ENCODE measurements around the gene RPS19.

RPS19 gene

GRCh38 chr19:41905273-41906002 is 45.4 kb downstream of the RPS19 start:
- peaks cover 51% of the 10 kb centered on the region for H3K36me3 ChIP-seq (ENCODE audit: insufficient read depth, low read length)
- no peak overlapping the region for H3K9ac ChIP-seq (ENCODE audit: low read length)
- no peak overlapping the region for H3K4me3 ChIP-seq (ENCODE audit: low read depth in 1 of 2, low read length in 2 of 2)
- no peak overlapping the region for H3K27ac ChIP-seq (ENCODE audit: low read depth, low read length)
- H3K4me1 ChIP-seq (ENCODE audit: insufficient read depth, low read length): no peaks in the 10 kb centered on the region
- H3K27me3 ChIP-seq (ENCODE audit: control insufficient read depth in 1 of 2, insufficient read depth in 2 of 2, low read length in 2 of 2): peaks cover 0 to 3% of the 10 kb centered on the region in 2 donors
- no peaks in the 10 kb centered on the region for H3K9me3 ChIP-seq (ENCODE audit: low read length)

- H3K9me3 ChIP-seq (ENCODE audit: low read length): no peaks in the 10 kb centered on the region
- H3K9ac ChIP-seq (ENCODE audit: low read length): no peak overlapping the region
- H3K27ac ChIP-seq (ENCODE audit: low read depth, low read length): no peak overlapping the region
- no peak overlapping the region for H3K4me3 ChIP-seq (ENCODE audit: low read depth in 1 of 2, low read length in 2 of 2)
- peaks cover 50% of the 10 kb centered on the region for H3K36me3 ChIP-seq (ENCODE audit: insufficient read depth, low read length)
- no peaks in the 10 kb centered on the region for H3K4me1 ChIP-seq (ENCODE audit: insufficient read depth, low read length)
- H3K27me3 ChIP-seq (ENCODE audit: control insufficient read depth in 1 of 2, insufficient read depth in 2 of 2, low read length in 2 of 2): peaks cover 0 to 9% of the 10 kb centered on the region in 2 donors
Measured at GRCh38 chr19:41906271-41906670, 46.2 kb downstream of the RPS19 start.

- peaks cover 45% of the 10 kb centered on the region for H3K36me3 ChIP-seq (ENCODE audit: insufficient read depth, low read length)
- H3K9ac ChIP-seq (ENCODE audit: low read length): no peak overlapping the region
- no peak overlapping the region for H3K27ac ChIP-seq (ENCODE audit: low read depth, low read length)
- H3K4me1 ChIP-seq (ENCODE audit: insufficient read depth, low read length): no peaks in the 10 kb centered on the region
- H3K27me3 ChIP-seq (ENCODE audit: control insufficient read depth in 1 of 2, insufficient read depth in 2 of 2, low read length in 2 of 2): peaks cover 6 to 16% of the 10 kb centered on the region in 2 donors
- H3K9me3 ChIP-seq (ENCODE audit: low read length): no peaks in the 10 kb centered on the region
- H3K4me3 ChIP-seq (ENCODE audit: low read depth in 1 of 2, low read length in 2 of 2): no peak overlapping the region
Measured at GRCh38 chr19:41906916-41907680, 47.0 kb downstream of the RPS19 start.

GRCh38 chr19:41907994-41908615 is 48.0 kb downstream of the RPS19 start:
- H3K9me3 ChIP-seq (ENCODE audit: low read length): no peaks in the 10 kb centered on the region
- peaks cover 36% of the 10 kb centered on the region for H3K36me3 ChIP-seq (ENCODE audit: insufficient read depth, low read length)
- peaks cover 14 to 20% of the 10 kb centered on the region in 2 donors for H3K27me3 ChIP-seq (ENCODE audit: control insufficient read depth in 1 of 2, insufficient read depth in 2 of 2, low read length in 2 of 2)
- no peak overlapping the region for H3K4me3 ChIP-seq (ENCODE audit: low read depth in 1 of 2, low read length in 2 of 2)
- no peak overlapping the region for H3K27ac ChIP-seq (ENCODE audit: low read depth, low read length)
- H3K4me1 ChIP-seq (ENCODE audit: insufficient read depth, low read length): no peaks in the 10 kb centered on the region
- no peak overlapping the region for H3K9ac ChIP-seq (ENCODE audit: low read length)

- no peaks in the 10 kb centered on the region for H3K4me1 ChIP-seq (ENCODE audit: insufficient read depth, low read length)
- H3K4me3 ChIP-seq (ENCODE audit: low read depth in 1 of 2, low read length in 2 of 2): no peak overlapping the region
- H3K27me3 ChIP-seq (ENCODE audit: control insufficient read depth in 1 of 2, insufficient read depth in 2 of 2, low read length in 2 of 2): peaks cover 21 to 25% of the 10 kb centered on the region in 2 donors
- no peak overlapping the region for H3K27ac ChIP-seq (ENCODE audit: low read depth, low read length)
- peaks cover 28% of the 10 kb centered on the region for H3K36me3 ChIP-seq (ENCODE audit: insufficient read depth, low read length)
- no peak overlapping the region for H3K9ac ChIP-seq (ENCODE audit: low read length)
- no peaks in the 10 kb centered on the region for H3K9me3 ChIP-seq (ENCODE audit: low read length)
Measured at GRCh38 chr19:41908724-41909464, 48.8 kb downstream of the RPS19 start.

GRCh38 chr19:41909706-41910105 is 49.7 kb downstream of the RPS19 start:
- no peaks in the 10 kb centered on the region for H3K4me1 ChIP-seq (ENCODE audit: insufficient read depth, low read length)
- H3K27me3 ChIP-seq (ENCODE audit: control insufficient read depth in 1 of 2, insufficient read depth in 2 of 2, low read length in 2 of 2): peaks cover 27 to 31% of the 10 kb centered on the region in 2 donors
- H3K36me3 ChIP-seq (ENCODE audit: insufficient read depth, low read length): peaks cover 20% of the 10 kb centered on the region
- H3K27ac ChIP-seq (ENCODE audit: low read depth, low read length): no peak overlapping the region
- H3K4me3 ChIP-seq (ENCODE audit: low read depth in 1 of 2, low read length in 2 of 2): no peak overlapping the region
- H3K9me3 ChIP-seq (ENCODE audit: low read length): no peaks in the 10 kb centered on the region
- H3K9ac ChIP-seq (ENCODE audit: low read length): no peak overlapping the region

- no peaks in the 10 kb centered on the region for H3K9me3 ChIP-seq (ENCODE audit: low read length)
- H3K27me3 ChIP-seq (ENCODE audit: control insufficient read depth in 1 of 2, insufficient read depth in 2 of 2, low read length in 2 of 2): peaks cover 32 to 35% of the 10 kb centered on the region in 2 donors
Measured at GRCh38 chr19:41910240-41910991, 50.4 kb downstream of the RPS19 start.

GRCh38 chr19:41910992-41911888 is 51.2 kb downstream of the RPS19 start:
- Histone ChIP-seq H3K9me3 (ENCODE audit: low read length) (no peaks in the 10 kb centered on the region), H3K4me3 (ENCODE audit: low read depth in 1 of 2, low read length in 2 of 2) (no peak overlapping the region), H3K4me1 (ENCODE audit: insufficient read depth, low read length) (no peaks in the 10 kb centered on the region), H3K27me3 (ENCODE audit: control insufficient read depth in 1 of 2, insufficient read depth in 2 of 2, low read length in 2 of 2) (peaks cover 40 to 41% of the 10 kb centered on the region in 2 donors), H3K36me3 (ENCODE audit: insufficient read depth, low read length) (peaks cover 8% of the 10 kb centered on the region), H3K27ac (ENCODE audit: low read depth, low read length) (no peak overlapping the region), H3K9ac (ENCODE audit: low read length) (no peak overlapping the region)

More at GRCh38 chr19:41910240-41910991, 50.4 kb downstream of the RPS19 start:
- Histone ChIP-seq H3K4me3 (ENCODE audit: low read depth in 1 of 2, low read length in 2 of 2) (no peak overlapping the region), H3K27ac (ENCODE audit: low read depth, low read length) (no peak overlapping the region), H3K4me1 (ENCODE audit: insufficient read depth, low read length) (no peaks in the 10 kb centered on the region), H3K36me3 (ENCODE audit: insufficient read depth, low read length) (peaks cover 13% of the 10 kb centered on the region), H3K9ac (ENCODE audit: low read length) (no peak overlapping the region)

- no peak overlapping the region for H3K4me3 ChIP-seq (ENCODE audit: low read depth in 1 of 2, low read length in 2 of 2)
- no peaks in the 10 kb centered on the region for H3K9me3 ChIP-seq (ENCODE audit: low read length)
- no peak overlapping the region for H3K27ac ChIP-seq (ENCODE audit: low read depth, low read length)
- no peaks in the 10 kb centered on the region for H3K36me3 ChIP-seq (ENCODE audit: insufficient read depth, low read length)
- no peak overlapping the region for H3K9ac ChIP-seq (ENCODE audit: low read length)
- H3K27me3 ChIP-seq (ENCODE audit: control insufficient read depth in 1 of 2, insufficient read depth in 2 of 2, low read length in 2 of 2): peaks cover 49 to 50% of the 10 kb centered on the region in 2 donors
- no peaks in the 10 kb centered on the region for H3K4me1 ChIP-seq (ENCODE audit: insufficient read depth, low read length)
Measured at GRCh38 chr19:41911889-41912731, 52.1 kb downstream of the RPS19 start.

Data from muscle layer of colon (tissue), 2 donors.